Lower leg skin (tissue), 4 donors: ENCODE measurements around the gene ARHGAP22. TPM values are rescaled to one million over a fixed set of nuclear protein-coding genes. Genes with fewer than 3 reads are reported as not detected.

ENCODE experiments used
- DNase-seq, 2 donors: peaks; one replicate each; pipeline ENCODE4 v3.0.0-alpha.2; 2019; ENCODE audit warnings: low spot score in 2 of 2
- H3K4me3 ChIP-seq: fragments of 200-600 bp; sonication (generic); 2 replicates; pipeline ENCODE4 v1.5.1; 2017; ENCODE audit warnings: mild to moderate bottlenecking, low read depth; ENCODE audit not compliant: poor library complexity, severe bottlenecking
- CTCF ChIP-seq, 3 donors: fragments of 450-650 bp; IDR thresholded peaks; one replicate each; pipeline ENCODE4 v1.5.1; 2016; ENCODE audit warnings: antibody characterized with exemption in 3 of 3, mild to moderate bottlenecking in 3 of 3, moderate library complexity in 2 of 3
- POLR2A ChIP-seq, 2 donors: fragments of 450-650 bp; IDR thresholded peaks; one replicate each; pipeline ENCODE4 v1.6.1; 2016 to 2017; ENCODE audit warnings: antibody characterized with exemption in 2 of 2, mild to moderate bottlenecking in 1 of 2, moderate library complexity in 1 of 2
- WGBS, 2 donors: methylation state at CpG; one replicate each; pipeline ENCODE4 v1.1.5; 2018; 5-methylcytosine and 5-hydroxymethylcytosine counted together
- intact Hi-C: fragments of 100-400 bp; cut with DNase I; formaldehyde crosslinking; loops from one replicate; pipeline ENCODE4 v1.15.0; 2023; ENCODE audit warnings: low total_unique reads
- total RNA-seq, 4 donors: library from RNA; depleted of rRNA; stranded (reverse); fragments of >200 nt; gene quantifications; one replicate each; pipeline ENCODE4 v1.1.0, GENCODE V29; 2016

Gene ARHGAP22
- total RNA-seq, 4 donors from 2014 or later, result 0.46 to 3.0 (median 1.4) TPM

GRCh38 chr10:48464871-48465736, 139.8 kb downstream of the ARHGAP22 start:
- intact Hi-C loops, result loop anchor here (5.0 kb wide), 1 partner anchor 507 kb away; no protein-coding TSS in a partner anchor
- DNase-seq, result peak in 1 of 2 donors; percentile 76
- no peak for TF ChIP-seq CTCF (IDR thresholded peaks at IDR 0.05)
- TF ChIP-seq POLR2A (IDR thresholded peaks at IDR 0.05), result no peak
- 35 to 37% methylated on average over 24 to 27 of the region's 27 CpGs for WGBS, 2 donors
- no peak overlapping the region for H3K4me3 ChIP-seq

- DNase-seq, result peak in 1 of 2 donors; percentile 79
- WGBS, 2 donors, result 78 to 80% methylated on average over 8 to 9 of the region's 9 CpGs
- H3K4me3 ChIP-seq, result no peak overlapping the region
- intact Hi-C loops, result no loop called here
- TF ChIP-seq CTCF (IDR thresholded peaks at IDR 0.05) (no peak), POLR2A (IDR thresholded peaks at IDR 0.05) (no peak)
Measured at GRCh38 chr10:48464121-48464870, 140.6 kb downstream of the ARHGAP22 start.

GRCh38 chr10:48463318-48464003, 141.4 kb downstream of the ARHGAP22 start:
- intact Hi-C loops, result no loop called here
- peak in 1 of 2 donors; percentile 74 for DNase-seq
- WGBS, 2 donors, result 31 to 35% methylated on average over 8 of the region's 8 CpGs
- no peak overlapping the region for H3K4me3 ChIP-seq
- TF ChIP-seq CTCF (IDR thresholded peaks at IDR 0.05), result no peak
- TF ChIP-seq POLR2A (IDR thresholded peaks at IDR 0.05), result no peak

GRCh38 chr10:48462482-48463020, 142.3 kb downstream of the ARHGAP22 start:
- WGBS, 2 donors, result 80 to 88% methylated on average over 4 of the region's 5 CpGs
- TF ChIP-seq CTCF (IDR thresholded peaks at IDR 0.05), result no peak
- TF ChIP-seq POLR2A (IDR thresholded peaks at IDR 0.05), result no peak
- peak in 1 of 2 donors; percentile 82 for DNase-seq
- H3K4me3 ChIP-seq, result no peak overlapping the region
- intact Hi-C loops, result no loop called here

GRCh38 chr10:48461623-48462481, 143.0 kb downstream of the ARHGAP22 start:
- intact Hi-C loops, result no loop called here
- TF ChIP-seq POLR2A (IDR thresholded peaks at IDR 0.05) (no peak), CTCF (IDR thresholded peaks at IDR 0.05) (no peak)
- H3K4me3 ChIP-seq, result no peak overlapping the region
- peak in 1 of 2 donors; percentile 61 for DNase-seq
- WGBS, 2 donors, result 84 to 86% methylated on average over 12 of the region's 12 CpGs
